22Rv1 (cell line): ENCODE data around the gene MUCL3.

Experiments used
- ZFX ChIP-seq: fragments of 450-650 bp; IDR thresholded peaks from 2 replicates; pipeline ENCODE4 v1.6.1; 2017; ENCODE audit warnings: antibody characterized with exemption, borderline replicate concordance
- TF ChIP-seq, protein P1 (sequence below): fragments of 450-650 bp; IDR thresholded peaks from 2 replicates; pipeline ENCODE4 v1.5.1; 2017; ENCODE audit warnings: mild to moderate bottlenecking

DNA sequence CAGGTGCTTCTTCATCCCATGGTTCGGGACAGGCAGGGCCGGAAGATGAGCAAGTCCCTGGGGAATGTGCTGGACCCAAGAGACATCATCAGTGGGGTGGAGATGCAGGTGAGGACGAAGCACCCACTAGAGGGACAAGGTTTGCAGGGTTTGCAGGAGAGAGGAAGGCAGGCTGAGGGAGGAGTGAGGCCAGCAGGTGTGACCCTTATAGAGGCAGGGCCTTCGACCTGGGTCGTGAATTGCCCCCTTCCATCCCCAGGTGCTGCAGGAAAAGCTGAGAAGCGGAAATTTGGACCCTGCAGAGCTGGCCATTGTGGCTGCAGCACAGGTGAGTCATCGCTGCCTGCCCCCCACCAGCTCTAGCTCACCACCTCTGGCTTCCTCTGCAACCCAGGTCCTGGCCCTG, 18.3 kb upstream of the MUCL3 start:
- TF ChIP-seq, protein P1, sequence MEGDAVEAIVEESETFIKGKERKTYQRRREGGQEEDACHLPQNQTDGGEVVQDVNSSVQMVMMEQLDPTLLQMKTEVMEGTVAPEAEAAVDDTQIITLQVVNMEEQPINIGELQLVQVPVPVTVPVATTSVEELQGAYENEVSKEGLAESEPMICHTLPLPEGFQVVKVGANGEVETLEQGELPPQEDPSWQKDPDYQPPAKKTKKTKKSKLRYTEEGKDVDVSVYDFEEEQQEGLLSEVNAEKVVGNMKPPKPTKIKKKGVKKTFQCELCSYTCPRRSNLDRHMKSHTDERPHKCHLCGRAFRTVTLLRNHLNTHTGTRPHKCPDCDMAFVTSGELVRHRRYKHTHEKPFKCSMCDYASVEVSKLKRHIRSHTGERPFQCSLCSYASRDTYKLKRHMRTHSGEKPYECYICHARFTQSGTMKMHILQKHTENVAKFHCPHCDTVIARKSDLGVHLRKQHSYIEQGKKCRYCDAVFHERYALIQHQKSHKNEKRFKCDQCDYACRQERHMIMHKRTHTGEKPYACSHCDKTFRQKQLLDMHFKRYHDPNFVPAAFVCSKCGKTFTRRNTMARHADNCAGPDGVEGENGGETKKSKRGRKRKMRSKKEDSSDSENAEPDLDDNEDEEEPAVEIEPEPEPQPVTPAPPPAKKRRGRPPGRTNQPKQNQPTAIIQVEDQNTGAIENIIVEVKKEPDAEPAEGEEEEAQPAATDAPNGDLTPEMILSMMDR = no peak
- no peak for TF ChIP-seq ZFX
